Heart left ventricle (tissue), 13 donors: ENCODE results near the gene SARNP.

Experiments used
- POLR2A ChIP-seq, 2 donors: fragments of 450-650 bp; IDR thresholded peaks; one replicate each; pipeline ENCODE4 v1.6.1; 2017; ENCODE audit warnings: antibody characterized with exemption in 2 of 2, mild to moderate bottlenecking in 2 of 2, moderate library complexity in 2 of 2
- TF ChIP-seq, protein P1 (sequence below), 12 donors: fragments of 200-600 bp; sonication (generic) in 4 of 12; IDR thresholded peaks; one replicate each; pipeline versions ENCODE4 v1.5.0 to v1.8.0; 2018 to 2022; ENCODE audit warnings: antibody characterized with exemption in 12 of 12, mild to moderate bottlenecking in 5 of 12
- donor health status: ischemic (EF 13 %, LVEDD 7.1; RV severe dilation, severe dysfunction).
- donor health status: DM: no; HTN: yes; CAD: no.
- donor health status: DM: no; HTN: no; CAD: no.
- donor health status: ischemic (EF 25% LVEDD 6.9; RV normal size, moderate dysfunction).
- donor health status: ischemic (EF 25% LVEDD 5.7; RV mildly dilated, moderate dysfunction).
- donor health status: ischemic (EF 35%, LVEDD 5.7; RV mildly dilated, moderate dysfunction).
- donor health status: nonischemic (EF 11% LVEDD 7.7; RV severe dilation, severe dysfunction).
- donor health status: DM: yes; HTN: yes; CAD: no.
- donor health status: PGD.
- donor health status: ischemic (EF 29% LVEDD 5.4; RV normal size, mild dysfunction).
- donor health status: nonischemic (EF 23%, LVEDD 6.1; RV moderate dilation, normal function).

DNA sequence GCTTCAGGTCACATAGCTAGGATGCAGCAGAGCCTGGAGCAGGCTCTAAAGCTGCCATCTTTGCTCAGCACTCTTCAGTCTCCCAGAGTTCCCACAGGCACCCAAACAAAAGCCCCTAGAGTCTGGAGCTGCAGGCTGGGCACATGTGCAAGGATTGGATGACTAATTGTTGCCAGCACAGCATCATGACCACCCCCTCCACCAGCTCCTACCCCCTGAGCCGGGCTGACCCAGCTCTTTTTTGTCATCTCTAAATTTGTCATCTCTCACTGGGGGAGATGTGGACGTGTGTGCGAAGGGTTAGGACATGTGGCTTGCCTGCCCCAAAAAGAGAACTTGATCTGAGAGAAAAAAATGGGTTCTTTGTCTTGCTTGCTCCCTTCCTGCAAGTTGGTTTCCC is 29.5 kb upstream of the SARNP start:
- TF ChIP-seq, protein P1, sequence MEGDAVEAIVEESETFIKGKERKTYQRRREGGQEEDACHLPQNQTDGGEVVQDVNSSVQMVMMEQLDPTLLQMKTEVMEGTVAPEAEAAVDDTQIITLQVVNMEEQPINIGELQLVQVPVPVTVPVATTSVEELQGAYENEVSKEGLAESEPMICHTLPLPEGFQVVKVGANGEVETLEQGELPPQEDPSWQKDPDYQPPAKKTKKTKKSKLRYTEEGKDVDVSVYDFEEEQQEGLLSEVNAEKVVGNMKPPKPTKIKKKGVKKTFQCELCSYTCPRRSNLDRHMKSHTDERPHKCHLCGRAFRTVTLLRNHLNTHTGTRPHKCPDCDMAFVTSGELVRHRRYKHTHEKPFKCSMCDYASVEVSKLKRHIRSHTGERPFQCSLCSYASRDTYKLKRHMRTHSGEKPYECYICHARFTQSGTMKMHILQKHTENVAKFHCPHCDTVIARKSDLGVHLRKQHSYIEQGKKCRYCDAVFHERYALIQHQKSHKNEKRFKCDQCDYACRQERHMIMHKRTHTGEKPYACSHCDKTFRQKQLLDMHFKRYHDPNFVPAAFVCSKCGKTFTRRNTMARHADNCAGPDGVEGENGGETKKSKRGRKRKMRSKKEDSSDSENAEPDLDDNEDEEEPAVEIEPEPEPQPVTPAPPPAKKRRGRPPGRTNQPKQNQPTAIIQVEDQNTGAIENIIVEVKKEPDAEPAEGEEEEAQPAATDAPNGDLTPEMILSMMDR (IDR thresholded peaks at IDR 0.05) = no peak
- TF ChIP-seq POLR2A (IDR thresholded peaks at IDR 0.05) = no peak
